GM12873 (cell line): ENCODE results near the gene EGFL6.

ENCODE experiments used
- TF ChIP-seq, protein P1 (sequence below): IDR thresholded peaks from 2 replicates; pipeline ENCODE4 v1.5.1; 2012; ENCODE audit warnings: low read depth, mild to moderate bottlenecking, moderate library complexity, low read length, control low read depth; ENCODE audit not compliant: insufficient read depth; ENCODE audit errors: missing control alignments

Gene EGFL6

DNA sequence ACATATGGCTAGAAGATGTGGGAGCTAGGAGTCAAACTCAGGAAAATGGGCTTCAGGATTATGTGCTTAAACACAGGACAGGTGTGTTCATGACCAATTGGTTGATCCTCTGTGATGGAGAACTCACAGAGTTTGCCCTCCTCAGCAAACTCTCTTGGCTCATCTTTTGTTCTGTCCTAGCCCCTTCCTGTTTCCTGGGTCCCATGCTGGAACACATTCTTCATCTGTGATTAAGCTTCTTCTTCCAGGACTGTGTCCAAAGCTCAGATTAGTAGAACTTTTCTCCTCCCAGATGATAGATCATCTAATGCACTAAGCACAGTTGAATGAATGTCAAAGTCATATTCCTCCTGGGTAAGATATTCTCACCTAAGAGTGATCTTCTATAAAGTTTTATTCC is 44.8 kb downstream of the EGFL6 start:
- TF ChIP-seq, protein P1, sequence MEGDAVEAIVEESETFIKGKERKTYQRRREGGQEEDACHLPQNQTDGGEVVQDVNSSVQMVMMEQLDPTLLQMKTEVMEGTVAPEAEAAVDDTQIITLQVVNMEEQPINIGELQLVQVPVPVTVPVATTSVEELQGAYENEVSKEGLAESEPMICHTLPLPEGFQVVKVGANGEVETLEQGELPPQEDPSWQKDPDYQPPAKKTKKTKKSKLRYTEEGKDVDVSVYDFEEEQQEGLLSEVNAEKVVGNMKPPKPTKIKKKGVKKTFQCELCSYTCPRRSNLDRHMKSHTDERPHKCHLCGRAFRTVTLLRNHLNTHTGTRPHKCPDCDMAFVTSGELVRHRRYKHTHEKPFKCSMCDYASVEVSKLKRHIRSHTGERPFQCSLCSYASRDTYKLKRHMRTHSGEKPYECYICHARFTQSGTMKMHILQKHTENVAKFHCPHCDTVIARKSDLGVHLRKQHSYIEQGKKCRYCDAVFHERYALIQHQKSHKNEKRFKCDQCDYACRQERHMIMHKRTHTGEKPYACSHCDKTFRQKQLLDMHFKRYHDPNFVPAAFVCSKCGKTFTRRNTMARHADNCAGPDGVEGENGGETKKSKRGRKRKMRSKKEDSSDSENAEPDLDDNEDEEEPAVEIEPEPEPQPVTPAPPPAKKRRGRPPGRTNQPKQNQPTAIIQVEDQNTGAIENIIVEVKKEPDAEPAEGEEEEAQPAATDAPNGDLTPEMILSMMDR: no peak

DNA sequence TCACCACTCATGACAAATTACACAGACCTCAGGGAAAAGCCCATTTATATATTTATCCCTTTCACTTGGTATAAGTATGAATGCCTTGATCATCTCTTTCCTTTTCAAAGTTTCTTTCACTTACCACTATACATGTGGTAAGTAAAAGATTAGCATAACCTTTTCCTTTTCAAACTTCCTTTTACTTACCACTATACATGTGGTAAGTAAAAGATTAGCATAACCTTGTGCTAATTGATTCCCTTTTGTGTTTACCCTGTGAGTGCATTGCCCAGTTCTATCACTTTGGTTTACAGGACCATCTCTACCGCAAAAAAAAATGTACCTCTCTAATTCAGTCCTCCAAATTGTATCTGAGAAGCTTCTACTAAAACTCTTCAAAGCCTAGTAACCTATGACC is 50.8 kb downstream of the EGFL6 start:
- TF ChIP-seq, protein P1: no peak

DNA sequence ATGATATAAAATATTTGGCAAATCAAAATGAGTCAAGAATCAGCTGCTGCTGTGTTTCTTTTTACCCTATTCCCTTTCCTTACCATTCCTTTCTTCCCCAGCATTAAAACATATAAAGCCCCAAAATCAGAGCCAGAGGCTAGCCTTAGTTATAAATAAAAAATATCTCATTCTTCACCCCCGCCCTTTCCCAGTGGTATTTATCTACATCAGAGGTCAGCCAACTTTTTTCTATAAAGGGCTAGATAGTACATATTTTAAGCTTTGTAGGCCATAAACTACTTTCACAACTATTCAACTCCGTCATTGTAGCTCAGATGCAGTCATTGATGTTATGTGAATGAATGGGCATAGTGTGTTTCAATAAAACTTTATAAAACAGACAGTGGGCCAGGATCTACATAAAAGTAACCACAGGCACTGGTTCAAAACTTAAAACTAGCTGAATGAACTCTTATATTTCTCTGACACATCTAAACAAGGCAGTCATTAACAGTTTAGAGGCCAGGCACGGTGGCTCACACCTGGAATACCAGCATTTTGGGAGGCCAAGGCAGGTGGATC is 53.1 kb downstream of the EGFL6 start:
- TF ChIP-seq, protein P1: no peak

DNA sequence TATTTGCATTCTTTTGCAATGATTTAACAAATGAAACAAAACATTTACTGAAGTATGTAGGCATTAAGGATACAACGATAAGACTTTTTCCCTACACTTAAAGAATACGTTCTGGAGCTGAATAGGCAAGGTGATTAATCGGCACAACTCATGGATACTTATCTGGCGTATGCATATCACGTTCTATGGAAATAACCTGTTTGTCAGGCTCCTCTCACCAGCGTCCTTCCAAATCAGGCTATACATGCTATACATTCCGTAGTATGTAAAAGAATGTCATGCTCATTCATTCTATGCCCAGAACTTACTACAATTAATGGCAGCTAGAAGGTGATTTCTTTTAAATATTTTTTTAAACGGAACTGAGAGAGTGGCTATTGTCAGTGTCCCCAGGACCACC is 57.9 kb downstream of the EGFL6 start:
- TF ChIP-seq, protein P1: no peak

DNA sequence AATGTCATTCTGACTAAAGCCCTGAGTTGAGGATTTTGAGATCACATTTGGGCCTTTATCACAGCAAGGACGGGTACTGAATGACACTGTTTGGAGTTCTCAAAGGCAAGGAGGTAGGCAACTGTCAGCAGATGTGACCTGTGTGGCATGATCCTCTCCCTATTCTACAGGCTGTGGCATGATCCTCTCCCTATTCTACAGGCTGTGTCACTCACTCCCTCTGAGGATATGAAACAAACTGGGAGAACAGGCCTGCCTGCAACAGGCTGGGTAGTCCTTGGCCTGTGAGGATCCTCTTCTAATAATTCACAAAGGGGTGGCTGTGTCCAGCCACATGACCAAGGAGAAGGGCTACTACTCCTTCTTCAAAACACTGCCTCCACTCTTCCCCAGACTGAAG is 68.6 kb downstream of the EGFL6 start:
- TF ChIP-seq, protein P1: no peak

DNA sequence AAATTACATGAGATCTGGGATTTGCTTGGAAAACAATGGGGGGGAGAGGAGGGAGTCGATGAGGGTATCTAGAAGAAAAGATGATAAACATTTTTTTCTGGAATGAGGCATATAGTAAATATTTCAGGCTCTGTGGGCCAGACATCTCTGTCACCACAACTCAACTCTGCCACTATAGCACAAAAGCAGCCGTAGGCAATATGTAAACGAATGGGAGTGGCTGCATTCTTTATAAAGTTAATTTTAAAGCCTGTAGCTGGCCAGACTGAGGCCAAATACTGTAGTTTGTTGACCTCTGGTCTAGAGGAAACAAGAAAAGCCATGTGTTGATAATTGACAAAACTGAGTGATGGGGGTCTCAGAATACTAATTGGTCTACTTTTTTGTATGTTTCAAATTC is 69.4 kb downstream of the EGFL6 start:
- TF ChIP-seq, protein P1: no peak

DNA sequence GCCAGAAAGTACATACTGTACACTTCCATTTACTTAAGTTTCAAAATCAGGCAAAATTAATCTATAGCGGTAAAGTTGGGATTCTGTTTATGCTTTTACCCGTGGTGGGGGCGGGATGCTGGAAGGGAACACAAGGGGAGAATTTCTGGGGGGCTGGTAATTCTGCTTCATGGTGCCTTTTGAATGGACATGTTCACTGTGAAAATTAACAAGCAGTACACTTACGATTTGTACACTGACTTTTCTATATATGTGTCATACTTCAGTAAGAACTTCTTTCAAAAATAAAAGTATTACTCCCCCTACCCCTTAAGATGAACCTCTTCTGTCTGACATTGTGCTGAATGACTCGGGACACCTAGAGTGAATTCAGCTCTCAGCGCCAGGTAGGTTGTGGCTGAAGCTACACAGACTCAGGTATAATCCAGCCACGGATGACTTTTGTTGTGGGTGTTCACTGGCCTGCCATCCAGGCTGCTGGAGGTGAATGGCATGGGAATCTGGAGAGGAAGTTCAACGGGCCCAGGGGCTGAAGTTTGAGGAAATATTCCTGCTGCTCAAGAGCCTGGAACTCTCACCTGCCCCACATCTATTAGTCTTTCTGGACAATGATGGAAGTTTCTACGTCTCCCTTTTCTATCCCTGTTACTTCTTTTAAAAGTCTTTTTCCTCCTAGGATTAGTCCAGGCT is 76.2 kb downstream of the EGFL6 start:
- TF ChIP-seq, protein P1: no peak
